H1 (cell line): ENCODE results near the gene CUBN. TPM values are rescaled to one million over a fixed set of nuclear protein-coding genes. Genes with fewer than 3 reads are reported as not detected.

Source experiments
- CTCF ChIA-PET: fragments of 300-600 bp; sonication (Branson Sonifier 250); formaldehyde crosslinking; loops from one replicate; lab custom pipeline; 2021; ENCODE audit not compliant: partially characterized antibody; lab: Charles Lee
- POLR2A ChIA-PET: fragments of 300-600 bp; sonication (Branson Sonifier 250); formaldehyde crosslinking; loops from one replicate; lab custom pipeline; 2021; ENCODE audit warnings: inconsistent platforms; ENCODE audit not compliant: partially characterized antibody; lab: Charles Lee
- DNase-seq, 2 experiments: peaks; one replicate each; pipeline versions ENCODE4 v3.0.0 to v3.0.0-alpha.2; 2010 to 2022; ENCODE audit warnings: low spot score in 2 of 2, low read depth in 1 of 2, mixed read lengths in 1 of 2
- FAIRE-seq: peaks from 2 replicates; lab custom pipeline; 2011; peaks lifted over from hg19 to GRCh38; lab: Jason Lieb, UNC
- H2AFZ ChIP-seq: 2 replicates; pipeline ENCODE4 v1.8.1; 2012; ENCODE audit warnings: low read length, inconsistent platforms
- H2AK5ac ChIP-seq: 2 replicates; pipeline ENCODE4 v1.6.1; 2013; ENCODE audit warnings: low read depth, low read length
- H2BK120ac ChIP-seq: replicated peaks from 2 replicates; pipeline ENCODE3; 2013; ENCODE audit warnings: low read depth, low read length, inconsistent platforms
- H2BK12ac ChIP-seq: 2 replicates; pipeline ENCODE4 v1.6.1; 2013; ENCODE audit warnings: low read depth, low read length
- H2BK15ac ChIP-seq: 2 replicates; pipeline ENCODE4 v1.6.1; 2013; ENCODE audit warnings: low read length
- H2BK20ac ChIP-seq: 2 replicates; pipeline ENCODE4 v1.6.1; 2013; ENCODE audit warnings: low read length
- H2BK5ac ChIP-seq: 2 replicates; pipeline ENCODE4 v1.6.1; 2013; ENCODE audit warnings: low read depth, low read length
- H3K14ac ChIP-seq: 2 replicates; pipeline ENCODE4 v1.6.1; 2013; ENCODE audit warnings: inconsistent platforms; ENCODE audit not compliant: insufficient read length
- H3K18ac ChIP-seq: 2 replicates; pipeline ENCODE4 v1.6.1; 2013; ENCODE audit warnings: low read length; ENCODE audit errors: extremely low read depth
- H3K23ac ChIP-seq: 2 replicates; pipeline ENCODE4 v1.6.1; 2013; ENCODE audit warnings: inconsistent platforms; ENCODE audit not compliant: insufficient read length
- H3K23me2 ChIP-seq: 2 replicates; pipeline ENCODE4 v1.6.1; 2013; ENCODE audit warnings: low read depth, low read length
- H3K27ac ChIP-seq: 2 replicates; pipeline ENCODE4 v1.6.1; 2011; ENCODE audit warnings: low read depth, low read length, inconsistent platforms
- H3K27me3 ChIP-seq, 4 experiments: replicated peaks in 1 of 4; 1 replicate in 1 of 4; 2 replicates in 3 of 4; pipeline versions ENCODE4 v1.6.1 to v1.8.1; 2011 to 2013; ENCODE audit warnings: low read length in 3 of 4, mild to moderate bottlenecking in 3 of 4, inconsistent platforms in 2 of 4, mixed read lengths in 2 of 4, moderate library complexity in 1 of 4; ENCODE audit not compliant: control insufficient read depth in 3 of 4, insufficient read depth in 3 of 4; ENCODE audit errors: extremely low read depth in 1 of 4
- H3K36me3 ChIP-seq, 4 experiments: 2 replicates each; pipeline versions ENCODE4 v1.6.1 to v1.8.1; 2011 to 2013; ENCODE audit warnings: mild to moderate bottlenecking in 4 of 4, low read length in 3 of 4, moderate library complexity in 2 of 4, control low read depth in 1 of 4, inconsistent platforms in 1 of 4; ENCODE audit not compliant: insufficient read depth in 4 of 4, control insufficient read depth in 2 of 4
- H3K4ac ChIP-seq: replicated peaks from 2 replicates; pipeline ENCODE3; 2013; ENCODE audit warnings: low read length, low read depth, mixed read lengths, inconsistent platforms; ENCODE audit not compliant: insufficient read length
- H3K4me1 ChIP-seq, 4 experiments: replicated peaks in 1 of 4; 1 replicate in 1 of 4; 2 replicates in 3 of 4; pipeline versions ENCODE4 v1.6.1 to v1.8.1; 2011 to 2013; ENCODE audit warnings: low read length in 3 of 4, inconsistent platforms in 2 of 4, mixed read lengths in 1 of 4; ENCODE audit not compliant: insufficient read depth in 4 of 4, control insufficient read depth in 3 of 4
- H3K4me2 ChIP-seq, 2 experiments: 2 replicates each; pipeline versions ENCODE4 v1.6.1 to v1.8.1; 2011 to 2013; ENCODE audit warnings: low read depth in 2 of 2, low read length in 2 of 2, control low read depth in 1 of 2, inconsistent platforms in 1 of 2, mild to moderate bottlenecking in 1 of 2; ENCODE audit not compliant: insufficient read depth in 1 of 2
- H3K4me3 ChIP-seq, 4 experiments: fragments of 200-600, 300-600 bp in 1 of 4; sonication (generic), shearing (Covaris generic), sonication (Bioruptor Twin) in 1 of 4; 2 replicates each; pipeline versions ENCODE4 v1.5.1 to v1.8.1; 2011 to 2016; ENCODE audit warnings: low read length in 4 of 4, low read depth in 3 of 4, control low read depth in 2 of 4, inconsistent platforms in 2 of 4, mild to moderate bottlenecking in 2 of 4, mixed read lengths in 1 of 4, moderate library complexity in 1 of 4; ENCODE audit not compliant: insufficient read depth in 2 of 4; ENCODE audit errors: extremely low read depth in 1 of 4
- H3K56ac ChIP-seq: replicated peaks from 2 replicates; pipeline ENCODE3; 2013; ENCODE audit warnings: low read depth, mild to moderate bottlenecking, mixed read lengths, low read length, inconsistent platforms; ENCODE audit not compliant: insufficient read length
- H3K79me1 ChIP-seq: 2 replicates; pipeline ENCODE4 v1.6.1; 2013; ENCODE audit warnings: low read depth, low read length, control low read depth
- H3K79me2 ChIP-seq, 2 experiments: 2 replicates each; pipeline versions ENCODE4 v1.6.1 to v1.8.1; 2012 to 2013; ENCODE audit warnings: low read length in 2 of 2, mild to moderate bottlenecking in 2 of 2, inconsistent platforms in 1 of 2; ENCODE audit not compliant: insufficient read depth in 2 of 2, control insufficient read depth in 1 of 2
- H3K9ac ChIP-seq, 4 experiments: replicated peaks in 1 of 4; 1 replicate in 1 of 4; 2 replicates in 3 of 4; pipeline versions ENCODE4 v1.6.1 to v1.8.1; 2011 to 2013; ENCODE audit warnings: low read depth in 3 of 4, low read length in 3 of 4, control low read depth in 2 of 4, mild to moderate bottlenecking in 2 of 4, moderate library complexity in 2 of 4, inconsistent platforms in 1 of 4; ENCODE audit errors: extremely low read depth in 1 of 4
- H3K9me3 ChIP-seq, 2 experiments: 2 replicates each; pipeline versions ENCODE4 v1.6.1 to v1.8.1; 2012 to 2013; ENCODE audit warnings: mild to moderate bottlenecking in 2 of 2, moderate library complexity in 2 of 2, control low read depth in 1 of 2, inconsistent platforms in 1 of 2, low read depth in 1 of 2, low read length in 1 of 2, mixed read lengths in 1 of 2; ENCODE audit not compliant: insufficient read depth in 2 of 2
- H4K20me1 ChIP-seq, 2 experiments: replicated peaks in 1 of 2; 2 replicates each; pipeline versions ENCODE3 to v1.8.1; 2011 to 2013; ENCODE audit warnings: inconsistent platforms in 2 of 2, low read length in 2 of 2, mild to moderate bottlenecking in 1 of 2; ENCODE audit not compliant: insufficient read depth in 2 of 2, control insufficient read depth in 1 of 2
- H4K5ac ChIP-seq: 2 replicates; pipeline ENCODE4 v1.6.1; 2013; ENCODE audit warnings: low read length, low read depth, mixed read lengths, inconsistent platforms; ENCODE audit not compliant: insufficient read length
- H4K8ac ChIP-seq: 2 replicates; pipeline ENCODE4 v1.8.0; 2013; ENCODE audit warnings: mild to moderate bottlenecking, moderate library complexity, low read length, inconsistent platforms; ENCODE audit not compliant: insufficient read depth; ENCODE audit errors: extremely low read depth
- H4K91ac ChIP-seq: replicated peaks from 2 replicates; pipeline ENCODE3; 2013; ENCODE audit warnings: low read length, mixed read lengths, inconsistent platforms; ENCODE audit not compliant: insufficient read length
- CTCF ChIP-seq, 3 experiments: IDR thresholded peaks; 1 replicate in 2 of 3; 2 replicates in 1 of 3; pipeline versions ENCODE4 v1.5.1 to v1.6.1; 2011; ENCODE audit warnings: low read length in 3 of 3, mild to moderate bottlenecking in 3 of 3, inconsistent platforms in 2 of 3, low read depth in 1 of 3, moderate library complexity in 1 of 3; ENCODE audit not compliant: insufficient read depth in 1 of 3; ENCODE audit errors: control extremely low read depth in 1 of 3
- GABPA ChIP-seq: IDR thresholded peaks from 2 replicates; pipeline ENCODE4 v1.6.1; 2011; ENCODE audit warnings: mild to moderate bottlenecking, low read length, moderate library complexity, borderline replicate concordance; ENCODE audit not compliant: insufficient read depth
- KDM4A ChIP-seq: IDR thresholded peaks from one replicate; pipeline ENCODE4 v1.7.1; 2012; ENCODE audit warnings: low read depth, mild to moderate bottlenecking, moderate library complexity, low read length, inconsistent platforms; ENCODE audit not compliant: severe bottlenecking
- ZNF274 ChIP-seq: IDR thresholded peaks from 2 replicates; pipeline ENCODE4 v1.7.0; 2012; ENCODE audit warnings: low read length, borderline replicate concordance; ENCODE audit errors: extremely low read depth
- WGBS, 2 experiments: shearing (Covaris generic) in 1 of 2; methylation state at CpG; one replicate each; pipeline versions ENCODE4 v1.1.6 to v1.1.7; 2013 to 2015; ENCODE audit warnings: low lambda C conversion rate in 2 of 2, mixed read lengths in 2 of 2, inconsistent platforms in 1 of 2, low coverage in 1 of 2, missing lambda C conversion rate in 1 of 2; ENCODE audit not compliant: insufficient replicate concordance in 2 of 2, insufficient coverage in 1 of 2, insufficient read length in 1 of 2; ENCODE audit errors: extremely low coverage in 1 of 2, missing lambda C conversion rate in 1 of 2; 5-methylcytosine and 5-hydroxymethylcytosine counted together
- polyA plus RNA-seq, 7 experiments: library from polyadenylated mRNA; depleted of rRNA in 3 of 7; stranded (reverse) in 5 of 7; unstranded in 2 of 7; fragments of >200 nt in 5 of 7; fragments of 200-250 nt in 2 of 7; gene quantifications; 1 replicate in 5 of 7; 2 replicates in 1 of 7; 4 replicates in 1 of 7; pipeline versions ENCODE4 v1.2.1 to v1.2.3, GENCODE V29; 2011 to 2013; ENCODE audit warnings: missing spikeins in 2 of 7, mixed read lengths in 2 of 7
- total RNA-seq: library from RNA; stranded (reverse); fragmentation: NEBNext Ultra II Directional; extraction: Animal tissue kit (Norgen Biotek cat#: 25700); gene quantifications from 2 replicates; pipeline ENCODE4 v1.2.1, GENCODE V29; 2021

The CUBN gene
- total and polyA plus RNA-seq, 2 of the 8 experiments (the other 6 are each of a cell fraction or from before 2014, with no cell fraction given): 0.04 to 0.08 TPM

GRCh38 chr10:16941870-16942269 is 187.7 kb downstream of the CUBN start:
- DNase-seq (no peak), FAIRE-seq (no peak)
- H3K4me3 ChIP-seq: no peak overlapping the region
- no peak overlapping the region for H3K4ac ChIP-seq
- no peak overlapping the region for H2BK20ac ChIP-seq
- H3K23me2 ChIP-seq: peaks cover 2% of the 10 kb centered on the region; the same call in 1 of the 2 replicates
- no peak overlapping the region for H2BK12ac ChIP-seq
- POLR2A ChIA-PET: no interaction called here
- H3K36me3 ChIP-seq: no peaks in the 10 kb centered on the region
- no peak overlapping the region for H3K18ac ChIP-seq
- no peak overlapping the region for H3K9ac ChIP-seq
- H3K14ac ChIP-seq: no peak overlapping the region
- H2BK15ac ChIP-seq: no peak overlapping the region
- no peak overlapping the region for H3K27ac ChIP-seq
- H3K56ac ChIP-seq: no peak overlapping the region
- no peaks in the 10 kb centered on the region for H3K79me2 ChIP-seq
- peaks cover 0 to 2% (median 0%) of the 10 kb centered on the region in 4 experiments; a peak in 1 of 7 replicates for H3K27me3 ChIP-seq
- H4K91ac ChIP-seq: no peak overlapping the region
- TF ChIP-seq KDM4A (no peak), CTCF (IDR thresholded peaks at IDR 0.05; ENCODE audit: control extremely low read depth in 1 of 3, insufficient read depth in 1 of 3, low read depth in 1 of 3, low read length in 3 of 3) (no peak), GABPA (no peak), ZNF274 (no peak)
- H2BK5ac ChIP-seq: no peak overlapping the region
- H3K4me2 ChIP-seq: no peak overlapping the region
- no peaks in the 10 kb centered on the region for H3K9me3 ChIP-seq
- H2BK120ac ChIP-seq: no peak overlapping the region
- H3K4me1 ChIP-seq: peaks cover 0 to 3% (median 0%) of the 10 kb centered on the region in 4 experiments; a peak in 1 of 7 replicates
- H4K20me1 ChIP-seq: no peaks in the 10 kb centered on the region
- no peak overlapping the region for H4K5ac ChIP-seq
- H2AK5ac ChIP-seq: no peak overlapping the region
- H2AFZ ChIP-seq: no peak overlapping the region
- CTCF ChIA-PET: no interaction called here
- no peaks in the 10 kb centered on the region for H3K79me1 ChIP-seq
- no peak overlapping the region for H4K8ac ChIP-seq
- 87% methylated on average over 4 of the region's 4 CpGs; no CpG with 5 or more reads in 1 of the 2 experiments for WGBS, 2 experiments
- H3K23ac ChIP-seq: no peak overlapping the region
